GM18909 (cell line): ENCODE measurements around the gene NOX3.

Experiments
- ATAC-seq: cut with Tn5 transposase; IDR thresholded peaks from one replicate; pipeline ENCODE4 v1.9.1; 2021; ENCODE audit warnings: mild to moderate bottlenecking; ENCODE audit not compliant: unreplicated experiment, poor library complexity

NOX3 gene

DNA sequence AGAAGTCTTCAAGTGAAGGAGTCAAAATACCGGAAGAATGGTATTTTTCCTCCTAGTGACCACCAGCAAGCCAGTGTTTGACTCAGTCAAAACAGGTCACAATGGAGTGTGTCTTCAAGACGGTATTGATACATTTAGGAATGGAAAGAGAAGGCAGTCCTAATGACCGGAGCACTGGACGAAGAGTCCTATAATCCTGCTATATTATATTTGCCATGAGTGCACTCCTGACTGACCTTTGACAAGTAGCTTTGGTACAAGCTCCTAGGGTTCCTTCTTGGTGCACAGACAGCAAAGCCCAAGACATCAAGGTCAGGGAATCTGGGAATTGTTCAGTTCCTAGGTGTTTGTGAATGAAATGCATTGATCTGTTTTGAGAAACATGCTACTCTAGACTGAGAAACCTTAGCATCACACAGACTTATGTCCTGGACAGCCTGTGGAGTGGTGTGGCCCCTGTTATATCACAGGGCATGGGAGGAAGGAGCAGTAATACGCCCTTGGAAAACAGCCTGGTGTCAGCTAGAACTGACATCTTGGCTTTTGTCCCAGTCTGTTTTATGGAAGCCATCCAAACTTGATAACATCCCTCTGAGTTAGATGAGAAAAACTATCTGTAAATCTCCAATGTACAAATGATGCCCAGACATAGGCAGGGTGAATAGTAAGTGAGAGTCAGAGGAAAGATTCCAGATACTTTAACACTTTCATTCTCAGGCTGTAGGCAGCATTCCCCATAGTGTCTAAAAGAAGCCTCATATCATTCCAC is 18.5 kb downstream of the NOX3 start:
- ATAC-seq, result no peak

DNA sequence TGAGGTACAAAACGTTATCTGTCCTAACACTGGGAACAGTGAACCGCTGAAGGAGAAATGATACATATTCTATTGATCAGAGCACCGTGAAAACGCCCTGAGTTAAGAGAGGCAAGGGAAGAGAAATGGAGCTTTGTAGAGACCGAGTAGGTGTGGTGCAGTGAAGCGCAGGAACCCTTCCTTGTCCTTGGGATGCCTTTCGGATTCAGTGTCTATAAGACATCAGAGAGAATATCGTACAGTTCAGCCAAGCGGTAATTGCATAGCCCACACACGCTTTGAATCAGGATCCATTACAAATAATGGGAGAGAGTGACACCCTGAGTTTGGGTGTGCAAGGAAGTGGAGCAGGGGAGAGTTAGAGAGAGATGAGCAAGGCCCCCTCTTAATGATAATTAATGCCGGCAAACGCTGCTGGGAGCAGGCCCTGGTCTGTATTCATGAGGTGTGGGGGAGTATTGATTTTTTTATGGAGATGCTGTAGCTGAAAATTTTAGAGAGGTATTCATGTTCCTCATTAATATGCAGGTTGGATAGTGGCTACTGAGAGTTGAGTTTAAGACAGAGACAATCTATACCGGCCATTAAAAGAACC is 20.7 kb downstream of the NOX3 start:
- no peak for ATAC-seq

DNA sequence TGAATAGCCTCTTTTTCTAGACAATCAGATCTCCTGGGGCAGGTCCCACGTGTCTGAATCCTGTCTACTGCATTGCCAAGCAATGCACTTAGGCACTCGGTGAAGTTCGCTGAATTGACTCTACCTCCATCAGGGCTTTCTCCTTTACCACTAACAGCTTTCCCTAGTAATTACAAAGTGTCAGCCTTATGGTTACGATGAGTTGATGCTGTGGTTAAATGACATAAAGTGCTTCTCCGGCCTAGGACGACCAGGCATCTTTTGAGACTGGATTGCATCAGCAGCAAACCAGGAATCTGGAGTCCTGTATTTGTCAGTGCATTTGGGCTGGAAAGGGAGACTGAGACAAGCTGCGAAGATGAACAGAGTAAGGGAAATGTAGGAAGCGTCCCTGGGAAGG is 21.5 kb downstream of the NOX3 start:
- no peak for ATAC-seq

DNA sequence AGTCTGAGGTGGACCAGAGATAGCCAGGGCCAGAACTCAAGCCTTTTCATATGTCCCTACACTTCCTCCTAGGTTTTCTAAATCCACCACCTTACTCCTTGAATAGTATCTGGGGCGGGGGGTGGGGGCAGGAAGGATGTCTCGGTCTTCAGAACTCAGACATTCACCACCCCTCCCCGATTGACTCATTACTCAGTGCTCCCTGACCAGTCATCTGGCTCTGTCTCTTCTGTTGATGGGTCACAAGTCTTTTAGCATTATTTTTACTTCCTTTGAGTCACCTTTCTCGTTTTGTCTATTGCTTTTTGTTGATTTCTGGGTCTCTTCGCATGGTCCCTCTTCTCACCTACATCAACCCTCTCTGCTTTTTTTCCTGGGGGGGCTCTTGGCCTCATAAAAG is 23.3 kb downstream of the NOX3 start:
- no peak for ATAC-seq

DNA sequence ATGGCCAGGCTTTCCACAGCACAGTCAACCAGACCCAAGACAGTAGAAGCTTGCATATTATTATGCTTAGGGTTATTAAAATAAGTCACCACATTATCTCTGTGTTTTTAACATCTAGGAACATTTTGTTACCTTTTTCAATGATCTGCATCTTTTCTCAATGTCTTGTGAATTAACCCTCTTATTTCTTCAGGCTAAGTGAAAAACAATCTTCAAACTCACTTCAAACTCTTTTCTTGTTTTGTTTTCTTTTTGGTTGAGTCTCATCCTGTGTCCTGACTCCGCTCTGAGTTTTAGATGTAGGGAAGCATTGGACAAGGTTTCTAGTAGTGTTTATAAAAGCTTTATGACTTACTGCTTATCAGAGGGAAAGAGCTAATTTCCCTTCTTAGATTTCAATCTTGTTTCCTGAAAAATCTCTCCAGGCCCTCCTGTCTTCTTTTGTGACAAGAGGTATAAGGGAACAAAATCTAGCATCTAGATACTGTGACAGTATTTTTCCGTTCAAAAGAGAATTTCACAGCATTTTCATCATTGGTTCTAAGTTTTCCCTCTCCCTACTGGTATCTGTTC is 26.2 kb downstream of the NOX3 start:
- no peak for ATAC-seq

DNA sequence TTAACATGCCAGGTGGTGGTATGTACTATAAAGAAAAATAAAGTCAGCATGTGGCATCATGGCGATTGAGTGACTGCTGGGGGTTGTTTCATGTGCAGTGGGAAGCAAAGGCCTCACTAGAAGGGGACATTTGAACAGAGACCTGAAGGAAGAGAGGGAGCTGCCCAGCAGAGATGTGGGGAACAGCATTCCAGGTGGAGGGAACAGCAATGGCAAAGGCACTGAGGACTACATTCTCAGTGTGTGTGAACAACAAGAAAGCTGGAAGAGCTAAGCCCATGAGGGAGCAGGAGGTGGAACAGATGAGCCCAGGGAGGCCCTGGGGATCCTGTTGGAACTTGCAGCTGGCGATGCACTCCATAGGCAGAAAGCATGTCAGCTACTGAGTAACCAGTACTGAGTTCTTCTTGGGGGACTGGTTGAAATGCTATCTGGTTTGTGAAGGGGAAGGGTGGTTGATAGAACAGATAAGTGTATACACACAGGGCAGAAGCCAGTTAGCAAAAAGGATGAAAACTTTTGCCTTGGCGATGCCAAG is 29.2 kb downstream of the NOX3 start:
- no peak for ATAC-seq

DNA sequence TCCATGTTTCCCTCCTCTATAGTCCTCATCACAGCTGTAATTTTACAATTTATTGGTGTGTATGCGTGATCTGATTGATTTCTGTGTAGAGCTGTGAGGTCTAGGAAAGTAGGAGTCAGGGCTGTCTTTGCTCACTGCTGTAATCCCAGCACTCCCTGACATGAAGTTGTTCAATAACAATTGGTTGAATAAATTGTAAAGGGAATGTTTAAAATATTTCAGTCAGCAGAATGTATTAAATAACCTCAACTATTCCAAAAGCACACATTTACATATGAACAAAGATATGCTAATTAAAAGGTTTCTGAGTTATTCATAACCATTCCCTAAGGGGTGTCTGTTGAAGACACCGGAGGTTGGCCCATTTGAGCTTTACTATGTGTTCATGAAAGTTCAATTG is 31.5 kb downstream of the NOX3 start:
- ATAC-seq, result no peak

DNA sequence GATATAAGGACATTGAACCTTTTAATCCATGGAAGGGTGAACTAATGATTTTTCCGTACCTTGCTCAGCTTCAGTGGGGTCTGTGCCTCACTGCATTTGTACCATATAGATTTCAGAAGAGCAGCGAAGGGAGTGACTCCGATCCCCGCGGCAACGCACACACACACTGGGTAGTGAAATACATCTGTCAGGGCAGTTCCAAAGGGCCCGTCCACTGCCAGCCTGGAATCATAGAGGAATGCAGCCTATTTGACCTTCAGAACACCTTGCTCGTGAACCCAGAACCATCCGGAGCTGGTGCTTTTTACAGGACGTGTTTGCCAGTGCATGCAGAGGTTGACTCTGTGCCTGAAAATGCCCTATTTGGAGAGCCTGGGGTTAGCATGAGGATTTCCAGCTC is 33.0 kb downstream of the NOX3 start:
- no peak for ATAC-seq

DNA sequence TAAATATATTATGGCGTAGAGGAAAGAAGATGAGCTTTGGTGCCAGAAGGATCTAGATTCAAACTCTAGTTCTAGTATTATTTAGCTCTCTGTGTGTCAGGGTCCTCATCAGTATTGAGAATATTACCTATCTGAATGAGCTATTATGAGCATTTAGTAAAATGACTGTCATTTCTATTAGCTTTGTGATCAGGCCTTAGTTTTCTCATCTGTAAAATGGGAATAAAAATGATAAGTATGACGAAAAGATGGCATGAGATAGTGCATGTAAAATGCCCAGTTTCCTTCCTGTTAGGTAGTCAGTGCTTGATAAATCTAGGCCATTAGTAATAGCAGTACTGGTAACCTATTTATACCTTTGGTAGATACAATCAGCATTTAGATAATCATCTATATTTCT is 35.1 kb downstream of the NOX3 start:
- ATAC-seq, result no peak

DNA sequence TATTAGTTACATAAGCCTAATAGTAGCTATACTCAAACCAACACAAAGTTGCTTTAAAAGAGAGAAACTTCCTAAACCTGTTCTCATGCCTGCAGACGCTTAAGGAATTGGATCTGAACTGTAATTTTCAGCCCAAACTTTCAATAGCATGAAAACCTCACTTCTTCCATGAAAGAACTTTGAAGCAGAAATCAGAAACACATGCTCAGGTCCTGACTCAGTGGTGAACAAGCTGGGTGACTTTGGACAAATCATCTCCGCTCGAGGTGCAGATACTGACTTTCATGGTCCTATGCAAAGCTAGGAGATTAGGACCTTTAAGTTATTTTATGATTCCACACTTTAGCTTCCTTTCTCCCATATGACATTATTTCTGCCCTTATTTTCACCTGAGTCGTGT is 36.5 kb downstream of the NOX3 start:
- ATAC-seq, result no peak

DNA sequence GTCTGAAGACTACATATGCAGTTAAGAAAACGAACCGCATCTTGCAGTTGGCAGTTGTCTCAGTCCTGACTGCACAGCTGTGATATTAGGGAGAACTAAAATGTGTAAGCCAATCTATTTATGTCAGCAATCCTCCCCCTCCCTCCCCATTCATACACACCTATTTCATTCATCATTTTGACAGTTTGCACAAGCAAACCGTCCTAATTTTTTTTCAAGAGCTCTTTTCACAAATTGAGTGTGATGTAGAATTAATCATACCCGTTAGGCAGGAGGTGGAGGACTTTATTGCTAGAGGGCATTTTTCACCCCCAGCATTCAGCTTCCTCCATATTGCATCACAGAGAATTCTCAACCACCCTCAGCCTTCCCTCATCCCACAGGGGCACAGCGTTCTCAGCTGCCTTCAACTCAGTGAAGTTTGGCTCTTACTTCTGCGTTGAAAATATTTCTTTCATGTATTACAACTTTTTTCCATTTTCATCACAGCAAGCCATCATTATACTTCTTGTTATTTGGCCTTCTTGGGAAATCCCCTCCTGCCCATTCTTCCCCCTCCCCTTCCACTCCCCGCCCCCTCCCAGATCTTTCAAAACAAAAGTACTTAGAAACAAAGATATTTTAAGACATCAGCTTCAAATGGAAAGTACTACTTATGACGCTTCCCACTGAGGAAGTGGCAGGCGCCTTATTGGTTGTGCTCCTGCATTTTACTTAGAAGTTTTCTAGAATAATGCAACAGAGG is 37.5 kb downstream of the NOX3 start:
- peak; percentile 66 for ATAC-seq

DNA sequence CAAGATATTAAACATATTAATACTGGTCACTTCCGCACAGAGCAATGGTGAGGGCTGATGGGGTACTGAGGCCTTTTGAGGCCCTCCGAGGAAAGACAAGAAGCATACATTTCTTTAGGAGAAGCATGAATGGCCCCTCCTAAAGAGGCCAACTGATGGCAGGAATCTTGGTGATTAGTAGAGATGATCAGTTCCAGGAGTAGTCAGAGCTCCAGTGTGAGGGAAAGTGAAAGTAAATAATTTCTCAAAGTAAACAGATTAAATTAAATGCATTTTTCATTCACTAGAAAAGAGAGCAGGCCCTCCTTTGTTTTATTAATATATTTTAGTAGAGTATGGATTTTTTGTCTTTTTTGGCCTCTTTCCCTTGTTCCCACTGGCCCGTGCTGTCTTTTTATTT is 38.2 kb downstream of the NOX3 start:
- ATAC-seq, result peak; percentile 22

DNA sequence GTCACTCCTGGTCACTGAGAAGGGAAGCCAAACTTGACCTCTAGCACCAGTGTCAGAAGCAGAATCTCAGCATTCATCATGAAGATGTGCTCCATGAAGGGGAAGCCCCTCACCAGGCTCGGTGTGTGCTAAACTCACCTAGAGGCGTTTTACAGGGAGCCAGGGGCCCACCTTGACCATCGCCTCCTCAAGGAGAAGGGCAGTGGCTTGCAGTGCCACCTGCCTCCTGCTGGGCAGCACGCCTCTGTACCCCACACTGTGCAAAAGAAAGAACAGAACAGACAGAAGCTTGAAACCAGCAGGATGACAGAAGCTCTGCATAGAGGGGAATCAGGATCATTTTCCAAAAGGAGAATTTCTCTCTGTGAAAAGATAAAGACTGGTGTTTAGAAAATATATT is 39.7 kb downstream of the NOX3 start:
- ATAC-seq, result no peak

DNA sequence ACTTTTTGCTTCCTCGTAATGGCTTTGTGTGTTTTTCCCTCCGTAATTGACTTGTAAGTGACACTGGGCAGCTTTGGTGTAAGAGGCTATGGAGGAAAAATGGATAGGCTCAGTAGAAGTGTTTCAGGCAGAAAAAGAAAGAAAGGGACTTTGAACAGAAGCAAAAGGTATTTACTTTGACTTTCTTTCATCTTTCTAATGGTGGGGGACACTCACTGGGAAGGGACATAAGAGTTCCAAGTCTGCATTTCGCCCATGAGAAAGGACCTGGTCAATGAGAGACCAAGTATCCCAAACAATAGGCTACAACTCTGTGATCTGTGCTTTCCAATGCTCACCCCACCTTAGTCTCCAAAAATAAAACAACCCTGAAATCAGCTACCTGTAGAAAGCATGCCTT is 41.6 kb downstream of the NOX3 start:
- ATAC-seq, result no peak

DNA sequence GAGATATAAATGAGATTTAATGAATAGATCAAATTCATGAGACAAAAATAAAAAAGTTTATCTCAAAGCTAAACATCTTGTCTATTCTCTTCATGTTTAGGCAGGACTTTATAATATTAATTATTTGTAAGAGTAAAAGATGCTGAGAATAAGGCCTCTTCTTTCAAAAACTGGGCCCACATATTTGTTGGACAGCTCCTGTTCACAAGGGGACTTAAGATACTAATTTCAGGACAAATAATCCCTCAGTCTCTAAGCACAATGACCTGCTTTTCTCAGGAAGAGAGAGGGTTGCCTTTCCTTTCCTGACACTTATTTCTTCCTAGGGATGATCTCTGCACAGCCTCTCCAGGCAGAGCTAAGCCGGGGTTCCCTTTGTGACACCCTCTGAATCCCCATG is 43.3 kb downstream of the NOX3 start:
- ATAC-seq, result no peak

DNA sequence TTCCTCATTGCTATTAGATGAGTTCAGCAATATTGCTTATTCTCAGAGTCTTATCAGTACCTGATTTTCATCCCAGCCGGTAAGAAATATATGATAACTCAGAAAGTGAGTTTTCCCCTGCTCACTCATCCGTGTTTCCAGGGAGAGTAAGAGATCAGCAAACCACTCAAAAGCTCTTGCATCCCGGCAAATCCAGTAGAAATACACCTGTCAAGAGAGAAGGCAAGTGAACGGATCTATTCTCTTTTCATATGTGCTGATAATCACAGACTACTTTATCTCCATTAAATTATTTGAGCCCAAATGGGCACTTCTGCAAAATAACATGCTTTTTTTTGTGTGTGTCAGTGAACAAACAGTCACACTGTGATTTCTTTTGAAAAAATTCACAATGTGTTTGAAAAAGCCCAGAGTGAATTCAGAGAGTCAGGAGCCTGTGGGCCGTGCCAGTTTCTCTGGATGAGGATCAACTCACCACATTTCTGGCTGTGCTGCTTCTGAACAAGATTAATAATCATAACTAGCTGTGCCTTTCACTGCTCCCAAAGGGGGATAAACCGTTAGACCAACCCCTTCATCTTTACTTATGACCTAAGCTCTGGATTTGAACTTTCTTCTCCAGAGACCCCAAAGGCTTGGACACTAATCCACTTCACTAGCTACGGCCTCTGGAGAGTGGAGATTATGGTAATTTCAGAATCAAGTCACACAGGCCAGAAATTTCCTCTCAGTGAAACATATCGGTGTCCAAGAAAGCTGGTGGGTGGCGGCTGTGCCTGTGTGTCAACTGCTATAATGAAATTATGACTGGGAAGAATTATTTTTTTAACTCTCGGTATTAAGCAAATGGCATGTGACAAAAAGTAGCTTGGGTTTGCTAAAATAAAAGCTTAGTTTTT is 44.2 kb downstream of the NOX3 start:
- ATAC-seq, result no peak

DNA sequence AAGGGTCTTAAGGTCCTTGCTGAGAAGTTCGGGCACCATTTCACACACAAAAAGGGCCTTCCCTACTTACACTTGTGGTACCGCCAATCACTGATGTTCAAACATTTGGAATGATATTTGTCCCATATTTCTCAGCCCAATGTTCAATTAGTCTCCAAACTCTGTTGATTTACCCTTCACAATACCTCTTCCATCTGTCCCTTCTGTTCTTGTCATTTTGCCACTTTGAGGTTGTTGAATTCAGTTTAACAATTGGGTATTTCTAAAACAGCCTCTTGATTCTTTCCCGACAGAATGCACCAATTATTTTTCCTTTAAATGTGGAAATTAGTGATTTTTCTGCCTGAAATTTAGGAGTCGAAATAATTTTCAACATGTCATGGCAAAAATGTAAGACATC is 46.2 kb downstream of the NOX3 start:
- no peak for ATAC-seq

DNA sequence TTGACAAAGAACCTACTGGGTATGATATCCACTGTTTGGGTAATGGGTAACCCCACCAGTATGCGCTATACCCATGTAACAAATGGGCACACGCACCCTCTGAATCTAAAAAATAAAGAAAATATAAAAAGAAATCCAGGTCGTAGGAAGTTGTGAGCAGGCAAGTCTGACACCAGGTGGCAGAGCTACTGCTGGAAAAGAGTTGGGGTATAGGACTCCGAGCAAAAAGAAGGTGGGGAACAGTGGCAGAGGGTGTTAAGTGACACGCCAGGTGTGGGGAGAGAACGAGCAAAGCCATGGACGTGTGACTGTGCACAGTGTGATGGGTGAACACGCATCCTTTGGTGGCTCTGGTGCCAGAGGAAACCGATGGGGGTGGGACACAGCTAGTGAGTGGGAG is 46.7 kb downstream of the NOX3 start:
- ATAC-seq, result no peak

DNA sequence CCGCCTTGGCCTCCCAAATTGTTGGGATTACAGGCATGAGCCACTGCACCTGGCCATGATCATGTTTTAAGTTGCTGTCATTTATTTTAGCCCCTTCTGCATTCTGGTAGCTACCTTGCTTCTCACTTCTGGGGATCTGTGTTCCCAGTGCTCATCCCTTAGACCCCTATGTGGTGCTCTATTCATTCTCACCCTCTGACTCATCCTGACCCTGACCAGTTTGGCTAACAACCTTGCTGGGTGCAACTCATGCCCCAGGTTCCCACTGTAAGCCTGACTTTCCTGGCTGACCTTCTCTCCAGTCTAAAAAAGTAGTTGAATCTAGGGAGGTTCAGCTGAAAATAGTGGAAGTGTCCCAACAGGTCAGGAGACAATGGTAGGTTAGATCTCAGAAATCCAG is 47.4 kb downstream of the NOX3 start:
- ATAC-seq, result no peak

DNA sequence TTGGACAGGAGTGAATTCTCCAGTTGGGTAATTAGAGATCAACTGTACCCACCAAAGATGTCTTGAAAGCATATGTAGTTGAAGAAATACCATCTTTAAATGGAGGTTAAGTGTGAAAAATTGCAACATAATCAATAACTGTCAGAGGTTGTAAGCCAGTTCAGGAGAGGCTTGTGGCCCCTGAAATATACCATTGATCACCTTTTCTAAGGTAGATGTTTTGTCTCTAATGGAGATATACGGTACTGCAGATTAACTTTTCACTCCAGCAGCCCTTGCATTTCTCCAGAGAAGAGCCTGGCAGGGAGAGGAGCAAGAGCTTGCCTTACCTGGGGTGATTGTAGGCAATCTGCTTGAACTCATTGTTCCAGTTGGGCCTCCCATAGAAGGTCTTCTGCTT is 48.8 kb downstream of the NOX3 start:
- no peak for ATAC-seq
